ENCODE data around the gene RPS2. TPM values are rescaled to one million over a fixed set of nuclear protein-coding genes. Genes with fewer than 3 reads are reported as not detected.
"Not testable (repeated sequence)": the region's sequence is repeated elsewhere in the genome, so short reads cannot be mapped to it uniquely, and the experiment has no call there.

Gene RPS2
- total RNA-seq, 2 donors from 2014 or later: 2,300 to 2,472 TPM

- no peaks in the 10 kb centered on the region for H3K9me3 ChIP-seq
- peak overlapping the region; percentile 81 to 95 (median 94) for H3K27ac ChIP-seq
- intact Hi-C loops (cut with DNase I): no loop called here
- 45 to 56% methylated on average over 8 to 30 of the region's 30 CpGs for WGBS, 2 donors
- TF ChIP-seq CTCF (IDR thresholded peaks at IDR 0.05) (peak in 6 of 7 experiments; percentile 25 to 71 (median 54)), POLR2A (IDR thresholded peaks at IDR 0.05) (peak in 1 of 3 donors; percentile 52)
- DNase-seq (peak; percentile 73 to 77 (median 76)), ATAC-seq (peak; percentile 13)
- H3K4me3 ChIP-seq: peak overlapping the region in 1 of 2 donors; percentile 63
- H3K4me1 ChIP-seq: peaks cover 54% of the 10 kb centered on the region
- H3K36me3 ChIP-seq (replicated peaks in 1 of 2; ENCODE audit: insufficient read depth in 1 of 2, low read depth in 2 of 2): peaks cover 6 to 8% of the 10 kb centered on the region in 2 donors
- no peaks in the 10 kb centered on the region for H3K27me3 ChIP-seq
These were observed 23.2 kb downstream of the RPS2 start for GRCh38 chr16:1941162-1942046.

- peak; percentile 93 to 98 (median 97) for DNase-seq
- peak; percentile 72 for ATAC-seq
- intact Hi-C loops (cut with DNase I): no loop called here
- WGBS, 2 donors: 42 to 49% methylated on average over 15 to 23 of the region's 23 CpGs
- Histone ChIP-seq H3K36me3 (replicated peaks in 1 of 2; ENCODE audit: insufficient read depth in 1 of 2, low read depth in 2 of 2) (peaks cover 6 to 8% of the 10 kb centered on the region in 2 donors), H3K27ac (peak overlapping the region; percentile 81 to 95 (median 94)), H3K27me3 (no peaks in the 10 kb centered on the region), H3K4me3 (no peak overlapping the region), H3K9me3 (no peaks in the 10 kb centered on the region), H3K4me1 (peaks cover 57% of the 10 kb centered on the region)
- TF ChIP-seq POLR2A (IDR thresholded peaks at IDR 0.05) (peak; percentile 73 to 92 (median 89)), CTCF (IDR thresholded peaks at IDR 0.05) (peak in 1 of 7 experiments; percentile 1)
These were observed 24.1 kb downstream of the RPS2 start for GRCh38 chr16:1940273-1941161.

- H3K4me3 ChIP-seq; H3K27me3 ChIP-seq; DNase-seq; H3K9me3 ChIP-seq; H3K36me3 ChIP-seq (replicated peaks in 1 of 2; ENCODE audit: insufficient read depth in 1 of 2, low read depth in 2 of 2); intact Hi-C loops (cut with DNase I); ATAC-seq: not testable (repeated sequence)
- 32 to 51% methylated on average over 8 of the region's 8 CpGs for WGBS, 2 donors
- Histone ChIP-seq H3K27ac (peak overlapping the region; percentile 81 to 95 (median 94)), H3K4me1 (peaks cover 63% of the 10 kb centered on the region)
These were observed 24.8 kb downstream of the RPS2 start for GRCh38 chr16:1939833-1940232.

DNA sequence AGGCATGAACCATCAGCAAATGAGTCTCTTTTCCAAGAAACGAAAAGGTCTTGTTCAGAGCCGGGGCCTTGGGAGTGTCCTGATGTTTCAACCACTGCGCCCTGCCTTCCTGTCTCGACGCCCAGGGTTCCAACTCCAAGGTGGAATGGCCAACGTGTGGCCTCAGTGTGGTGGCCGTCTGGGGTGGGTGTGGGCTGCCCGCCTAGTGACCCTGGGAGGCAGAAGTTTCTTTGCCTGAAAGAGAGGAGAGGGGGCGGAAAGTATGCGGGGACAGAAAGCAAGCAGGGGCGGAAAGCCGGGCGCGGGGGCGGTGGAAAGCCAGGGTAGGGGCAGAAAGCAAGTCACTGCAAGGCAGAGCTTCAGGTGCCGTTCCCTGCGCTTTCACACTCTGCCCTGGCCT is 25.7 kb downstream of the RPS2 start:
- 65 to 77% methylated on average over 14 to 15 of the region's 17 CpGs for WGBS, 2 donors
- no peak overlapping the region for H3K4me3 ChIP-seq
- no peaks in the 10 kb centered on the region for H3K9me3 ChIP-seq
- TF ChIP-seq POLR2A (IDR thresholded peaks at IDR 0.05): no peak
- TF ChIP-seq CTCF (IDR thresholded peaks at IDR 0.05): no peak
- H3K27me3 ChIP-seq: no peaks in the 10 kb centered on the region
- H3K4me1 ChIP-seq: peaks cover 62% of the 10 kb centered on the region
- peak overlapping the region in 1 of 4 donors; percentile 95 for H3K27ac ChIP-seq
- intact Hi-C loops (cut with DNase I): no loop called here
- peaks cover 6 to 8% of the 10 kb centered on the region in 2 donors for H3K36me3 ChIP-seq (replicated peaks in 1 of 2; ENCODE audit: insufficient read depth in 1 of 2, low read depth in 2 of 2)
- no peak for DNase-seq
- no peak for ATAC-seq

DNA sequence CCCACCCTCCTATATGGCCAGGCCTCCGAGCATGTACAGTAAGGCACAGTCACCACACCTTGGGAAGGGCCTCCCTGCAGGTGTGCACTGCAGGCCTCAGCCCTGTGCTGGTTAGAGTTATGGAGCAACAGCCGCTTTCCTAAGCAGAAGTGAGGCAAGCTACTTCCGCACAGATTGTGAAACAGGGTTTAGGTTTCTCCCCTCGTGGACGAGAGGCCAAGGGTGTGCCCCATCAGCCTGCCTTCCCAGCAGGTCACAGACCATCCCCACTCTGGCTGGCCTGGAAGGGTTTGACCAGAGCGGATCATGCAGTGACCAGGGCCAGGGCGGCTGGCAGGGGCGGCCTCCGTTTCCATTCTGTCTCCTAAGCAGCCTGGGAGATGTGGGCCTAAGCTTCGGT is 26.3 kb downstream of the RPS2 start:
- 72 to 84% methylated on average over 6 to 10 of the region's 10 CpGs for WGBS, 2 donors
- ATAC-seq: no peak
- H3K4me3 ChIP-seq: no peak overlapping the region

More for the DNA sequence above, 26.3 kb downstream of the RPS2 start:
- Histone ChIP-seq H3K27ac (peak overlapping the region in 1 of 4 donors; percentile 95), H3K9me3 (no peaks in the 10 kb centered on the region), H3K36me3 (replicated peaks in 1 of 2; ENCODE audit: insufficient read depth in 1 of 2, low read depth in 2 of 2) (peaks cover 6 to 8% of the 10 kb centered on the region in 2 donors), H3K4me1 (peaks cover 63% of the 10 kb centered on the region), H3K27me3 (no peaks in the 10 kb centered on the region)
- intact Hi-C loops (cut with DNase I): no loop called here
- peak in 1 of 4 donors; percentile 51 for DNase-seq
- no peak for TF ChIP-seq CTCF (IDR thresholded peaks at IDR 0.05)
- TF ChIP-seq POLR2A (IDR thresholded peaks at IDR 0.05): no peak

Measured in body of pancreas (tissue), 4 donors.